Neural cell (in vitro differentiated cells): ENCODE data around the gene RALGPS2. TPM values are rescaled to one million over a fixed set of nuclear protein-coding genes. Genes with fewer than 3 reads are reported as not detected.

Source experiments
- H2AFZ ChIP-seq: fragments of 200-600, 300-800 bp; sonication (generic), shearing (Covaris generic); 2 replicates; pipeline ENCODE4 v1.6.0; 2014; ENCODE audit warnings: low read depth, mild to moderate bottlenecking, antibody characterized with exemption, low read length, moderate library complexity
- H3F3A ChIP-seq: fragments of 200-600 bp; shearing (Covaris generic); 2 replicates; pipeline ENCODE4 v1.6.1; 2016; ENCODE audit warnings: mild to moderate bottlenecking, moderate library complexity, mixed read lengths, antibody characterized with exemption, low read length; ENCODE audit not compliant: insufficient read depth, poor library complexity, severe bottlenecking
- H3K27ac ChIP-seq: fragments of 200-600, 300-800 bp; sonication (generic), shearing (Covaris generic); 2 replicates; pipeline ENCODE4 v1.5.1; 2014; ENCODE audit warnings: mild to moderate bottlenecking, low read length, moderate library complexity
- H3K27me3 ChIP-seq: fragments of 300-800, 200-600 bp; sonication (generic), shearing (Covaris generic); 2 replicates; pipeline ENCODE4 v1.6.0; 2014; ENCODE audit warnings: mild to moderate bottlenecking, low read depth, low read length, moderate library complexity; ENCODE audit not compliant: insufficient read depth
- H3K36me3 ChIP-seq: fragments of 300-800, 200-600 bp; sonication (generic), shearing (Covaris generic); 2 replicates; pipeline ENCODE4 v1.5.1; 2014; ENCODE audit warnings: mild to moderate bottlenecking, antibody characterized with exemption, low read length, moderate library complexity; ENCODE audit not compliant: insufficient read depth
- H3K4me2 ChIP-seq: fragments of 300-800, 200-600 bp; sonication (generic), shearing (Covaris generic); 2 replicates; pipeline ENCODE4 v1.6.0; 2014; ENCODE audit warnings: mild to moderate bottlenecking, low read length
- H3K4me3 ChIP-seq: fragments of 300-800, 200-600 bp; sonication (generic), shearing (Covaris generic); 2 replicates; pipeline ENCODE4 v1.5.1; 2014; ENCODE audit warnings: mild to moderate bottlenecking, low read length, moderate library complexity
- H3K79me2 ChIP-seq: fragments of 200-600 bp; shearing (Covaris generic); replicated peaks from 2 replicates; pipeline ENCODE4 v1.6.0; 2014; ENCODE audit warnings: mild to moderate bottlenecking, low read length, moderate library complexity; ENCODE audit not compliant: insufficient read depth
- H3K9ac ChIP-seq: fragments of 300-800, 200-600 bp; sonication (generic), shearing (Covaris generic); 2 replicates; pipeline ENCODE4 v1.6.1; 2016; ENCODE audit warnings: mild to moderate bottlenecking, low read length, mixed read lengths
- H3K9me2 ChIP-seq: fragments of 200-600 bp; shearing (Covaris generic); 2 replicates; pipeline ENCODE4 v1.6.1; 2016; ENCODE audit warnings: mild to moderate bottlenecking, low read length, mixed read lengths; ENCODE audit not compliant: insufficient read depth
- H3K9me3 ChIP-seq: fragments of 200-600, 300-800 bp; sonication (generic), shearing (Covaris generic); 2 replicates; pipeline ENCODE4 v1.6.1; 2016; ENCODE audit warnings: mild to moderate bottlenecking, mixed run types, low read length, moderate library complexity, mixed read lengths
- H4K20me1 ChIP-seq: fragments of 200-600 bp; shearing (Covaris generic); 2 replicates; pipeline ENCODE4 v1.6.1; 2016; ENCODE audit warnings: mild to moderate bottlenecking, mixed run types; ENCODE audit not compliant: insufficient read depth
- CTCF ChIP-seq: fragments of 450-650 bp; IDR thresholded peaks from 2 replicates; pipeline ENCODE4 v1.5.1; 2014; ENCODE audit warnings: antibody characterized with exemption, mild to moderate bottlenecking, moderate library complexity; ENCODE audit not compliant: poor library complexity, severe bottlenecking
- EP300 ChIP-seq: fragments of 450-650 bp; conservative IDR thresholded peaks from 2 replicates; pipeline ENCODE4 v1.6.1; 2014; ENCODE audit warnings: antibody characterized with exemption, mild to moderate bottlenecking, moderate library complexity; ENCODE audit not compliant: poor library complexity, severe bottlenecking
- EZH2 ChIP-seq: fragments of 200-600, 300-800 bp; shearing (Covaris generic), sonication (generic); IDR thresholded peaks from 2 replicates; pipeline ENCODE4 v1.6.1; 2014; ENCODE audit warnings: antibody characterized with exemption, low read length, borderline replicate concordance, mild to moderate bottlenecking; ENCODE audit not compliant: insufficient read depth, poor library complexity, severe bottlenecking
- MXI1 ChIP-seq: fragments of 450-650 bp; conservative IDR thresholded peaks from 2 replicates; pipeline ENCODE4 v1.6.1; 2014; ENCODE audit warnings: antibody characterized with exemption, mild to moderate bottlenecking; ENCODE audit not compliant: poor library complexity, severe bottlenecking
- POLR2AphosphoS5 ChIP-seq: IDR thresholded peaks from 2 replicates; pipeline ENCODE4 v1.6.1; 2012
- RAD21 ChIP-seq: fragments of 450-650 bp; conservative IDR thresholded peaks from 2 replicates; pipeline ENCODE4 v1.6.1; 2014; ENCODE audit warnings: antibody characterized with exemption, mild to moderate bottlenecking, moderate library complexity
- SMC3 ChIP-seq: fragments of 450-650 bp; conservative IDR thresholded peaks from 2 replicates; pipeline ENCODE4 v1.6.1; 2014; ENCODE audit warnings: antibody characterized with exemption, mild to moderate bottlenecking, moderate library complexity; ENCODE audit not compliant: poor library complexity
- TAF1 ChIP-seq: IDR thresholded peaks from 2 replicates; pipeline ENCODE4 v1.6.1; 2012; ENCODE audit warnings: low read depth
- polyA plus RNA-seq: library from polyadenylated mRNA; depleted of rRNA; stranded (reverse); fragments of >200 nt; gene quantifications from 2 replicates; pipeline ENCODE4 v1.2.3, GENCODE V29; 2014
- TF ChIP-seq, protein P1 (sequence below): IDR thresholded peaks from 2 replicates; pipeline ENCODE4 v1.6.1; 2012; ENCODE audit warnings: borderline replicate concordance

RALGPS2 gene
- polyA plus RNA-seq, 1 donor from 2014 or later: 26.6 TPM

GRCh38 chr1:178724376-178724727 is 692 bp upstream of the RALGPS2 start:
- Histone ChIP-seq H3K9ac (peak overlapping the region; percentile 78), H3K27me3 (no peaks in the 10 kb centered on the region), H4K20me1 (no peaks in the 10 kb centered on the region), H3K27ac (peak overlapping the region; percentile 82), H3F3A (no peaks in the 10 kb centered on the region), H3K79me2 (peaks cover 29% of the 10 kb centered on the region), H3K4me3 (peak overlapping the region; percentile 84), H3K4me2 (peak overlapping the region; percentile 17), H3K9me2 (no peaks in the 10 kb centered on the region), H3K9me3 (no peaks in the 10 kb centered on the region), H2AFZ (peak overlapping the region; percentile 79), H3K36me3 (no peaks in the 10 kb centered on the region)
- TF ChIP-seq EP300: no peak
- no peak for TF ChIP-seq MXI1
- no peak for TF ChIP-seq TAF1
- TF ChIP-seq SMC3: no peak

DNA sequence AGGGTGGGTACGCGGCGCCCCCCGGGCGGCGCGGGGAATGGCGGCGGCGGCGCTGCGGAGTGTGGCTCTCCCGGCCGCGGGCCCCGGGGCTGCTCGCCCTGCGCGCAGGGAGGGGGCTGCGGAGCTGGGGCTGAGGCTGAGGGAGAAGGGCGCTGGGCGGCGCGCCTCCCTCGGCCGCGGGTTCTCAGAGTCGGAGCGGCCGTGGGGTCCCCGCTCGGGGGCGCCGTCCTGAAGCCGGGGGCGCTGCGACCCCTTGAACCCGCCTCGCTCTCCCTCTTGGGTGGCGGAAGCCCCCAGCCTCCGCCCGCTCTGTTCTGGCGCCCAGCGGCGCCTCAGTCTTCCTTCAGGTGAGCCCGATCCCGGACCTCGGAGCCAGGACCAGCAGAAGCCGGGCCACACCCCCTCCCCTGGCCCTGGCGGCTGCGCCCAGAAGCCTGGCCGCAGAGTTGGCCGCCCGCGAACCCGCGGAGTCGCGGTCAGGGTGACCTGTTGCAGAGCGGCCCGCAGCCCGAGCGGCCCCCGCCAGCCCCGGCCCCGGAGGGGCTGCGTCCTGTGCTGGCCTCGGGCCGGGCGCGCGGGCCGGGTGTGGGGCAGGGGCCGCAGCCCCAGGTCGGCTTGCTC is 532 bp downstream of the RALGPS2 start:
- peak; percentile 61 for TF ChIP-seq CTCF
- no peak for TF ChIP-seq TAF1
- H3K27ac ChIP-seq: peak overlapping the region; percentile 82
- H3K9me2 ChIP-seq: no peaks in the 10 kb centered on the region
- peak overlapping the region; percentile 78 for H3K9ac ChIP-seq
- peak overlapping the region; percentile 54 for H2AFZ ChIP-seq
- no peaks in the 10 kb centered on the region for H3K36me3 ChIP-seq
- no peaks in the 10 kb centered on the region for H3K27me3 ChIP-seq
- no peaks in the 10 kb centered on the region for H3F3A ChIP-seq
- H3K4me3 ChIP-seq: peak overlapping the region; percentile 84
- H3K79me2 ChIP-seq: peaks cover 39% of the 10 kb centered on the region
- H3K4me2 ChIP-seq: peak overlapping the region; percentile 91
- no peaks in the 10 kb centered on the region for H3K9me3 ChIP-seq
- no peaks in the 10 kb centered on the region for H4K20me1 ChIP-seq

- Histone ChIP-seq H3K4me3 (peak overlapping the region; percentile 84), H3F3A (no peaks in the 10 kb centered on the region), H3K27ac (peak overlapping the region; percentile 82), H2AFZ (peak overlapping the region; percentile 54), H3K9me2 (no peaks in the 10 kb centered on the region), H3K9me3 (no peaks in the 10 kb centered on the region), H3K9ac (peak overlapping the region; percentile 78), H4K20me1 (no peaks in the 10 kb centered on the region), H3K79me2 (peaks cover 42% of the 10 kb centered on the region), H3K27me3 (no peaks in the 10 kb centered on the region), H3K4me2 (peak overlapping the region; percentile 91), H3K36me3 (no peaks in the 10 kb centered on the region)
- no peak for TF ChIP-seq SMC3
- TF ChIP-seq, protein P1, sequence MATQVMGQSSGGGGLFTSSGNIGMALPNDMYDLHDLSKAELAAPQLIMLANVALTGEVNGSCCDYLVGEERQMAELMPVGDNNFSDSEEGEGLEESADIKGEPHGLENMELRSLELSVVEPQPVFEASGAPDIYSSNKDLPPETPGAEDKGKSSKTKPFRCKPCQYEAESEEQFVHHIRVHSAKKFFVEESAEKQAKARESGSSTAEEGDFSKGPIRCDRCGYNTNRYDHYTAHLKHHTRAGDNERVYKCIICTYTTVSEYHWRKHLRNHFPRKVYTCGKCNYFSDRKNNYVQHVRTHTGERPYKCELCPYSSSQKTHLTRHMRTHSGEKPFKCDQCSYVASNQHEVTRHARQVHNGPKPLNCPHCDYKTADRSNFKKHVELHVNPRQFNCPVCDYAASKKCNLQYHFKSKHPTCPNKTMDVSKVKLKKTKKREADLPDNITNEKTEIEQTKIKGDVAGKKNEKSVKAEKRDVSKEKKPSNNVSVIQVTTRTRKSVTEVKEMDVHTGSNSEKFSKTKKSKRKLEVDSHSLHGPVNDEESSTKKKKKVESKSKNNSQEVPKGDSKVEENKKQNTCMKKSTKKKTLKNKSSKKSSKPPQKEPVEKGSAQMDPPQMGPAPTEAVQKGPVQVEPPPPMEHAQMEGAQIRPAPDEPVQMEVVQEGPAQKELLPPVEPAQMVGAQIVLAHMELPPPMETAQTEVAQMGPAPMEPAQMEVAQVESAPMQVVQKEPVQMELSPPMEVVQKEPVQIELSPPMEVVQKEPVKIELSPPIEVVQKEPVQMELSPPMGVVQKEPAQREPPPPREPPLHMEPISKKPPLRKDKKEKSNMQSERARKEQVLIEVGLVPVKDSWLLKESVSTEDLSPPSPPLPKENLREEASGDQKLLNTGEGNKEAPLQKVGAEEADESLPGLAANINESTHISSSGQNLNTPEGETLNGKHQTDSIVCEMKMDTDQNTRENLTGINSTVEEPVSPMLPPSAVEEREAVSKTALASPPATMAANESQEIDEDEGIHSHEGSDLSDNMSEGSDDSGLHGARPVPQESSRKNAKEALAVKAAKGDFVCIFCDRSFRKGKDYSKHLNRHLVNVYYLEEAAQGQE: peak; percentile 16
- TF ChIP-seq POLR2AphosphoS5: peak; percentile 50
- no peak for TF ChIP-seq MXI1
- no peak for TF ChIP-seq TAF1
- TF ChIP-seq EZH2: no peak
- no peak for TF ChIP-seq EP300
- no peak for TF ChIP-seq CTCF
- TF ChIP-seq RAD21: no peak
Observed at GRCh38 chr1:178726087-178726517, 1.1 kb downstream of the RALGPS2 start.
